D341Med (cell line): ENCODE measurements around the gene CHST15.

Experiments
- DNase-seq: peaks from one replicate; pipeline ENCODE4 v3.0.0; 2012; ENCODE audit warnings: low spot score

Gene CHST15

DNA sequence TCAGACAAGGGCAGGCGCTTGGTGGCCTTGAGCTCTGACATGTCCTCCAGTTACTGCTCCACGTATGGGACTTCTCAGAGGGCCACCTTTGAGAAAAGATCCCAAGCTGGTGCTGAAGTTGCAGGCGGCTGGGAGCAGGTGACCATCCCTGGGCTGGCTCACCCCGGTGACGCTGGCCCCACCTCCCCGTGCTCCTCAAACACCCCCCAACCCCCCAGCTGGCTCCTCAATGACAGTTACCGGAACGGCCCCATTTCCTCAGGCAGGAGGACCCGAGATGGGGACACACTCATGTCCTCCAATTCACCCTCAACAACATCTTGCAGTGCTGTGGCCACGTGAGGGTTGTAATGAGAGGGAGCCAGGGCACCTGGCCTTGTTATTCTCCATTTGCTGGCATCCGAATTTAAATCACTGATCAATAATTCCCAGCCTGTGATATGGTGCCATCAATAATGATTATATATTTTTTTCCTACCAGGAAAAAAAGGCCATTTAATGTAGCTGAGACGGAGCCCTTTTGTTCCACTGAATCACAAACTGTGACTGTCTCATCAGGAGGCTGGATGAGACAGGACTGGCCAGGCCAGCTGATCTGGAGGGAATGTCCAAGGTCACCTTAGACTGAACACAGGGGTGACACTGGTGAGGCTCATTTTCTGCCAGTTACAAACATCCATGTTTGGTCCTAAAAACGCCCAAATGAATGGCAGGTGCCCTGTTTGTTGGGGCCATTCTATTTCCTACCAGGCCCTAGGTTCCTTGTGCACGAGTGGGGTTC is 64.5 kb downstream of the CHST15 start:
- DNase-seq, result no peak

DNA sequence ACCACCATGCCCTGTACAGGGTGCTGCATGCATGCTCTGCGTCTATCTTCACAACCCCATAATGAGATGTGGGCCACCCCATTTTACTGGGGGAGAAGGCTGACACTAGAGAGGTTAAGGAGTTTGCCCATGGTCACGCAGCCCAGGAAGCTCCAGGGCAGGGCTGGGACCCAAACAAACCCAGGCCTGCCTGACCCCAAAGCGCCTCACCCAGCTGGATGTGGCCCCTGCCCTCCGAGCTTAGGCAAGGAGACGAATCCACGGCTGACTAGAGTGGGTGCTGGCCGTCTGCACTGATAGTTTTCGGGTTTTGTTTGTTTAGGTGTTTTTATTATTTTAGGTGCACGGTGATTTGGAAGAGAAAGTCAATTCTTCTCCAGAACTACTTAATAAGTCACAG is 65.7 kb downstream of the CHST15 start:
- DNase-seq, result no peak

DNA sequence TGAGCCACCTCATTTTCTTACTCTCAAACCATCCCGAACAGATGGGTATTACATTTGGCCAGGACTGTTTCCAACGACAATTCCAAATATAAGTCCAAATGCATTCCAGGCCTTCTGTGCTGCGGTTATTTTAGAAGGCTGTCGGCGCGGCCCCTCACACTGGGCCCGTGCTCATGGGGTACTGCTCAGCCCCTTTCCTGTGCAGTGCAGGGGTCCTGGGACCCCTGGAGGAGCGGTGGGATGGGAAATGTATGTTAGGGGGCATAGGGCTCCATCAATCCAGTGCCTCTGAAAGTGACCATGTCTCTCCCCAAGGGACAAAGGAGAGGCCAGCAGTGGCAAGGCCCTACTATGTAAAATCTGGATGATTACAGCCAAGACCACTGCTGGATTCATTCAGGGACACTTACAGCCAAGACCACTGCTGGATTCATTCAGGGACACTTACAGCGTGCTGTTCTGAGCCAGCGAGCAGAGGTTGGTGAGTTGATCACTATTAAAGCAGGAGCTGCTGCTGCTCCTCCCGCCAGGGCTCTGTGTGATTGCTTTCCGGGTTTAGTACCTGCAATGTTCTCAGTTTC is 66.3 kb downstream of the CHST15 start:
- no peak for DNase-seq

DNA sequence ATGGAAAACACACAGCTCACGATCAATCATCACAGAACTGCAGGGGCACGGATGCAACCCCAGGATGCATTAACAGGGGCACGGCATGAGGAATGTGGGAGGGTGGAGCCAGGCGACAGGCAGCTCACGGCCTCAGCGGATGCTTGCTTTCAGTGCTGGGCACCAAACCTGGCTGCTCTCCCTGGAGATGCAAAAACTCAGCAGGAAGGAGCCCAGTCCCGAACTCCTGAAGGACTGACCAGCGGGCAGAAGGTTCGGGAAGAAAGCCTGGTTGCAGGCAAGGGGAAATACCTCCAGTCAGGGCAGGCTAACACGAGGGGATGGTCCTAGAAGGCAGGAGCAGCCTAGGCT is 66.8 kb downstream of the CHST15 start:
- no peak for DNase-seq

DNA sequence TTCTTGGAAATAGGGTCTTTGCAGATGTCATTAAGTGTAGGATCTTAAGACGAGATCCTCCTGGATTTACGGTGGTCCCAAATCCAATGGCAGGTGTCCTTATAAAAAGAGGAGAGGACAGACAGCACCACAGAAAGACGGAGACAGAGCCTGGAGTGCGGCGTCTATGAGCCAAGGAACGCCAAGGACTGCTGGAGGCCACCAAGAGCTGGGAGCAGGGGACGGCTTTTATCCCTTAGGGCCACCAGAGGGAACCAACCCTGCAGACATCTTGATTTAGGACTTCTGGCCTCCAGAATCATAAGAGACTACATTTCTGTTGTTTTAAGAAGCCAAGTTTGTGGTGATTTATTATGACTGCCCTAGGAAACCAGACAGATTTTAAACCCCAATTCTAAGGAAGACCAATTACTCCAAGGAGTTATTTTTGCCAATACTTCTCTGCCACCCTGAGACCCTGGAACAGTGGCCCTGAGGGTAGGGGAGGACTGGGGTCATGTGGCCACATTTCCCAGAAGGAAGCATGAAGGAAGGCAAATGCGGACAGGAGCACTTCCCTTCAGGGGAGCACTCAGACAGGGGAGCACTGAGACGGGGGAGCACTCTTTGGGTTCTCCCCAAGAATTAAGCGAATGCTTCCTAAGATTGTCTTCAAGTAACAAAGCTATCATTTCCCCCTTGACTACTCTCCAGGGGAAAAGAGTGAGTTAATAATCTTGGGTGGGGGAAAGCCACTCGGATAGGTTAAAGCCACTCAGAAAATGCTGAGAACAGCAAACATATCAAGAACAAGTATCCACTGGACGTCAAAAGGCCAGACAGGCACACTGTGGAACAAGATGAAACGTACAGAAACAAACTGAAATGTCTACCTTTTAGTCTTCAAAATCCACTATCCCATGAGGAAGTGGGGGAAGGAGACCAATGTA is 67.5 kb downstream of the CHST15 start:
- no peak for DNase-seq

DNA sequence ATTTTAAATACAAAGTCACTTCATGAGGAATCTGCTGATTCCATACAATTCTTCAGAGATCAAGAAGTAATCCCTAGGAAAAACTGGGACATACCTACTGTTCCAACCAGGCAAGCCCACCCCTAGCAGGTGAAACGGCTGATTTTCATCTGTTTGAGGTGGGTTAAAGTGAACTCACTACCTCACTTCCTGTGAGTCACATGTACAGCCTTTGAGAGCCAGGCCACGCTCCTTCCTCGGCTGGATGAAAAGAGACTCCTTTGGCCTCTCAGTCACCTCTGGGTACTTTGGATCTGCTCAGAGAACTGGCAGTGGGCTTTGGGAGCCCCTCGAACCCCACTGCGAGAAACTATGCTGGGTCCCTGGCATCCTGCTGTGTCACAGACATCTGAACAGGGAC is 68.2 kb downstream of the CHST15 start:
- no peak for DNase-seq

DNA sequence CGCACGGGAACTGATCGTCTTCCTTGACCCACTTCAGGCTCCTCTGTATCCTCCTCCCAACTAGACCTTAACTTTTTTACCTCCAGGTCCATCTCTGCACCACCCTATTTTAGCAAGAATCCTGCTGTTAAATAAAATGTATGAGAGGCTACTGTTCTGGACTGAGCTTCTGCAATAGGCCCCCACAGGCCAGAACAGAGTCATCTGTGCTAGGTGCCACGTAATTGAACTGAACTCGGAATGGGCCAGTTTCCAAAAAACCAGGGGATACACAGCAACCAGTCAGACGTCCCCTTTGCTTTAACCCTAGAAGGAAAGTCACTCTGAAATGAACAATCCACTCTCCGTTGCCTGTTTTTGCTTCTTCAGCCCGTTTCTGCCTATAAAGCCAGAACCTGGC is 71.3 kb downstream of the CHST15 start:
- DNase-seq, result no peak

DNA sequence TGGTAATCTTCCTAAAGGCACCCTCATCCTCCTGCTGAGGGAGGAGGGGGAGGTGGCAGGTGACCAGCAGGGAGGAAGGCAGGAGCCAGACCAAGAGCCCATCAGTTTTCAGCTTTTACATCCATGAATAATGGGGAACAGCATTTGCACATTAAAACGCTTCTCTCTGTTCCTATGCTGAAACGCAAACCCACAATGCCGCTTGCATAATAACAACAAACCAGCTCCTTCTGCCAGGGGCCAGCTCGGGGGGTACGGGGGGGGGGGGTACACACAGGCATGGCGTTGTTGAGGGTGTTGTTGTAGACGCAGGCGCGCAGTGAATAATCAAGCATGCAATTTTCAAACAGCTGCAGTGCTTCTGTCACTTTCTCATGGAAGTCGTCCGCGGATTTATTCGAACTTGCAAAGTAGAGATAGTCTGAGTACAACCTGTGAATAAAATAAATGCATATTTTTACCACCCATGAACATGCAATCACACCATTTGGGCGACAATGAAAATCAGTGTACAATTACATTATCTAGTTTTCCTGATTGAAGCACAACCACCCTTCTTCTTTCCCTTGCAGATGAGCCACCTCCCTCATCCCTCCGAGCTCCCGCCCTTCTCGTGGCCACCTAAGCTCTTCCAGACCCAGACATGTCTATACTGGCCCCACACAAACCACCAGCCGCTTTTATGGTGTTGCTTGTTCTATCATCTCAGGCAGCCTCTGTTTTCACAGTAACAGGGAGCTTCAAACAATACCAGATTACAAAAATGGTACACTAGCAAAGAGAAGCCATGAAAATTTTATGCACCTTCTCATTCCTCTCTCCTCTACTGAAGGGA is 72.2 kb downstream of the CHST15 start:
- no peak for DNase-seq

DNA sequence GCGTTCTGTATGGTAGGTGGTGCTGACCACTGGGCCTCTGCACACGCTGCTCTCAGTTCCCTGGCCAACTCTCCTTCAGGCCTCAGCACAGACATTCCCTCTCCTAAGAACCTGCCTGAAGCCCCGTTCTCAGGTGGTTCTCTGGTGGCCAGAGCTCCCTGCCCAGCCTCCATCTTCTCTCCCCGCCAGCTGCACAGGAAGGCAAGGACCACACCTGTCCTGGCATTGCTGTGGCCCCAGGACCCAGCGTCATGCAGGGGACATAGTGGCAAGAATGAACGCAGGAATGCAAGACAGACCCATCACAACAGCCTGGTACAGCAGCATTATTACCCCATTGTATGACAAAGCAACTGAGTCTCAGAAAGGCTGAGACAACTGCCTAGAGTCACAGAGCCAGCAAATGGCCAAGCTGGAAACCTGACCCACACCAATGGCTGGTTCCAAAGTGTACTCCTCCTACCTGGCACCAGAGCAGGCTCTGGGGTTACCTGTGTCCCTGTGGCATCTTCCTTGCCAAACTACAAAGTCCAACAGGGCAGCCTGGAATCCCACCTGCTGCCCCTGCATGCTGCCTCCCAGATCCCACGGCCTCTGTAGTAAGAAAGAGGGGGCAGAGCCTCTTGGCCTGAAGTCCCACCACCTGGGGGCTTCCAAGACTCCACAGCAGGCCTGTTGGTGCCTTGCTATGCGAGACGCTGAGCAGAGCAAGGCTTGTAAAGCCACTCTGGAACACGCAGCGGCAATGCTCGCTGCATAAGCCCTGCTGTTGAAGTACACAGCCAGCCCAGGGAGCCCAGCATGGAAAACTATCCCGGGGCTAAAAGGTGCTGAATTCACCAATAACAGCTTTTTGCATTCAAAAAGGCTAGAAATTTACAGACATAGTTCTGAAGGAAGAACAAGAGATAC is 73.3 kb downstream of the CHST15 start:
- DNase-seq, result no peak

DNA sequence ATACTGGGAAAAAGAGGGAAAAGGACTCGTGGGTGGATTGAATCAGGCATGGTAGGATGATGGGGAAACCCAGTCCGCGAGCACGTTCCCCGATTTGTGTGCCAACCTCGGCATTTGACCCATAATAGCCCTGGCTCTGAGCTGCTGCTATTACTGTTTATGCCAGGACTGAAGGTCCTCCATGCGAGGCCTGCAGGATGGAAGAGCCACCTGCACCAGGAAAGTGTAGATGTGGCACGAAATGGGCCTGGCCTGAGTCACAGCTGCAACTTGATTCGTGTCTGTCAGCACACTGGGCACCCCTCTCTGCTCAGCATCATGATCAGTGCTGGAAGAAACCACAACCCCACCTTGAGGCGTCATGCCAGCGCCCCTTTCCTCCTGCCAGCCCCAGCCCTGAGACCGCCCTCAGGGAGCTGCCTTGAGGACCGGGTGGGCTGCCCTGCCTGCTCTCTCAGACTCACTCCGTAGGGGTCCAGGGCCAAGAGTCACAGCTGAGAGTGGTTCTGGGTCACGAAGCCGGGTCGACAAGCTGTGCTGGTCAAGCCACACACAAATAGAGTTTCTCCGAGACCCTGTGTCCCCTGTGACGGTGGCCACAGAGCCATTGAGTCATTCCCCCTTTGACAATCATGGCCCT is 74.4 kb downstream of the CHST15 start:
- DNase-seq, result no peak

DNA sequence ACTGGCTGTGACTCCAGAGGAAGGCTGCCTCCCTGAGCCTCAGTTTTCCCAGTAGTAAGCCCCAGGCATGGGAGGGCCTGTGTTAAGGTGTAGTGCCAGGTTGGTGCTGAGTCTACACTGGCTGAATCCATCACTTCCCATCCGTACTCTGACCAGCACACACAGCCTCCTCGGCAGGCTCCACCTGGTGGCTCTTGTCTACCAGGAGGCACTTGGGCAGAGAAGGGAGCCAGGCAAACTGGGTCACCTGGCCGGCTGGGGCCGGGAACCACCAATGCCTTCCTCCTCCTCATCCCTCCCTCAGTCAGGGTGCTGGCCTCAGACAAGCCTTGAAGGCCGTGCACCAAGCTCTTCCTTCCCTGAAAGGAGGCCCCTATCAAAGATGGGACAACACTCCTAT is 75.7 kb downstream of the CHST15 start:
- DNase-seq, result no peak

DNA sequence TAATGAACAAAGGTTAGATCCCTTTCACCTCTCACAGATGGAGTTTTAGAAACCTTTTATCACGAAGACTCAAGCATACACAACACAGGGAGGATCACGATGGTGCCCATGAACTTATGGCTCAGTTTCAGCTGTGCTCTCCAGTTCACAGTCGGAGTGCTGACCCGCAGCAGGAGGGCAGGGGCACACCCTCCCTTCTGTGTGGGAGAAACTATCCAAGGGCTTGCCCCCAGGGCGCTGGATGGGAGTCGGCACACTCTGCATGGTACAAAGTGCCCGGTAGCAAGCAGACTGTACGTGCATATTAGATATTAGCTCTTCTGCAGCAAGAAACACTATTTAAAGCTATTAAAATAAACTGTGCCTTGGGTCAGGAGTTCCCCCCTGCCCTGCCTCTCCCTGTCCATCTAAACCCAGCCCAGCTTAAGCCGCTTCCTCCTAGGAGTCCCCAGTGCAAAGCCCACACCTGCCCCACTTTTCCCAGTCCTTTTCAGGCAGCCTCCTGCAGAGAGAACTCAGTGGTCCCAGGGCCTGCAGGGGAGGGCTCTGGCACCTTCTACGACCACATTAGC is 76.5 kb downstream of the CHST15 start:
- no peak for DNase-seq

DNA sequence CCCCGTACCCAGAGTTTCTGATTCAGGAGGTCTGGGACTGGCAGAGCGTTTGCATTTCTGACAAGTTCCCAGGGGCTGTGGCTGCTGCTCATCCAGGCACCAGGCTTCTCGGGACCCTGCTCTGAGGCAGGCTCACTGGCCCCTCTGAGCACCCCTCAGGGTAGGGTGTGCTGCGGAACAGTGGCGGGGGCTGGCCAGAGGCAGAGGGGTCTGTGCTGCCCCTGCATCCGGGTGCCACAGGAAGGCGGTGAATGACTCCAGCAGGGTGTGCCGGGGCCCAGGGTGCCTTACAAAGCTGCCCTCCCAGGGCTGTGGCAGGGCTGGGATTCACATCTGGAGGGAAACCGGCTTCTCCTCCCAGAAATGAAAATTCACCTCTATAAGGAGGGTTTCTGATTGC is 77.4 kb downstream of the CHST15 start:
- DNase-seq, result no peak

DNA sequence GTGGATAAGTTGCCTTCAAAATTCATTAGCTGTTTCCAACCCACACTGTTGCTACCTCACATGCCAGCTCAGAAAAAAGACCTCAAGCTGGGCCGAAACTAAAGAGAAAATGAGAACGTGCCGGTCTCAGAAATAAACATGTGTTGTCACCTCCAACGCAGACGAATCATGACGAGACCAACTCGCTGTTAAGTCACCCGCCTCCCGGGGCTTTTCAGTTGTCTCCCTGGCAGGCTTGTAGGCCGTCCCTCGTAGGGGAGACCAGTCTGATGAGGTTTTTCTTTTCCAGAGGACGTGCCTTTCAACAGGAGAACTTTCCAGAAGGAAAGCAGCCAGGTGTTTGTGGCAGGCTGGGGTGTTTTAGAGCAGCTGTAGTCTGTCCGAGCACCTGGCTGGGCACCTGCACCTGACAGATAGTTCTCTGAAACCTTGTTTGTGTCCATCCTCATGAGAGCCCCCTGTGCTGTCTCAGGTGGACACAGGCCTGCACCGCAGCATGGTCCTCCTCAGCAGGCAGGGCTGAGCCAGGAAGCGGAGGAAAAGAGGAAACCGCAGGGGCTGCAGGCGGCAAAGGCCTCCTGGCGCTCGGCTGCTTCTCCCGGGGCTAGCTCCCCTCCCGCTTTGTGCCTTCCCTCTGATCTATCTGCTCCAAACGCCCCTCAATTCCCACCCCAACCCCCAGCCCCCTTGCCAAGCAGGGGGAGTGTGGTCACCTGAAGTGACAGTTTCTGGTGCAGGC is 78.8 kb downstream of the CHST15 start:
- DNase-seq, result no peak

DNA sequence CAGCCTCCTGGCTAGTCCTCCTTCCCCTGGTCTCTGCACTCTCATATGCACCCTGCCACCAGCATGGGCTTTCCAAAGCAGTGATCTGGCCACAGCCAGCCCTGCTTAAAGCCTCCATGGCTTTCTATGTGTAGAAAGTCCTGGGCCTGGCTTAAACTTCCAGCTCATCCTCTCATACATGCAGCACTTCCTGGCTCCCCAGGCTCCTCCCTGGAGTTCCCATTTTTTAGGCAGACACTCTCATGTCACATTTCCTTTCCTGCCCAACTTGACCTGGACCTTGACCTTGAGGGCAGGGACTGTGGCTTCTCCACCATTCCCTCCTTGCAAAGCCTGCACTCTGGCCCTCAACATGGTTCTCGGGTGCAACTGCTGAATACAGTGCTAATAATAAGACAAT is 79.5 kb downstream of the CHST15 start:
- DNase-seq, result no peak

DNA sequence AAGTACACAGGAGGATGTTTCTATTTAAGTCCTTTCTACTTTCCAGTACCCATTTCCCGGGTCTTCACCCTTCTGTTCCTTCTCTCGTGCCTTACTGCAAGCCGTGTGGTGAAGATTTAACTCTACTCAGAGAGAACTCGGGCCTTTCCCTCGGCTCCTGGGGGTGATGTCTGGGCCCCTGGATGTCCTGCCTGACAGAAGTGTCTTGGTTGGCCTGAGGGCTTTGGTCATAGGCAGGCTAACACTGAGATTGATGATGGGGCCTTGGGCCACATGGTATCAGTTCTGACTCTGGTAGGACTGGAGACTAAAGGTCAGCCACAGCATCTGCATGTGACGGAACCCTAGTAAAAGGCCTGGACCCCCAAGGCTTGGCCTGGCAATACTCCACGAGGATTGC is 80.4 kb downstream of the CHST15 start:
- DNase-seq, result no peak

DNA sequence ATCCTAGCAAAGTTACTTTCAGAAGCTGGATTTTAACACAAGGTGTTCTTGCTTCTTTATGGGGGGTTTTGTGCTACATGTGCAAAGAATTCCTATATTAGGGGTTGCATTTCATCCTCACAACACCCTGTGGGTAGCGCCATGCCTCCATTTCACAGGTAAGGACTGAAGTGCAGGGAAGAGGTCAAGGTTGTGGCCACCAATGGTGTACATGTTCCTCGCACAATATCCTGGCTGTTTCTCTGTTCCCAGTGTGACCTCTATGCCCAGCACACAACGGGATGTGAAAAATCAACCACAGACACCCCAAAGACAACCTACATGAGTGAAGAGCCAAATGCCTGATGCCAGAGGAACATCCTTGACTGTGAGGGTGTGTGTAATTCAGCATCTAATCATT is 80.8 kb downstream of the CHST15 start:
- DNase-seq, result no peak

DNA sequence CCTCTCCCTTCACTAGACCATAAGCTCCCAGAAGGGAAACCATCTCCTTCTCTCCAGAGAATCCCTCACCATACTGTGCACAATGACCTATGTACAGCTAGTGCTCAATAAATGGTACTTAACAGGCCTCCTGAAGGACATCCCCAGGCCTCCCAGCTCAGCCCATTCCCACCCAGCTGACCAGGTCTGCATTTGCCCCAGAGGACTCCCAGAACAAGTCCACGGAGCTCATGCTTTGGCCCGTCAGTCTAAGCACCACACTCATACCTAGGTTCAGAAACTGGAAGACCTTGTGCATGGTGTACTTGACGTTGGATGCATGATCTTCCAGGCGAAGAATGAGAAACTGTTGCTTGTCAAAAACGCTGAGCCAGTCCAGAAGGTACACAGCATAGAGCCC is 81.3 kb downstream of the CHST15 start:
- no peak for DNase-seq

DNA sequence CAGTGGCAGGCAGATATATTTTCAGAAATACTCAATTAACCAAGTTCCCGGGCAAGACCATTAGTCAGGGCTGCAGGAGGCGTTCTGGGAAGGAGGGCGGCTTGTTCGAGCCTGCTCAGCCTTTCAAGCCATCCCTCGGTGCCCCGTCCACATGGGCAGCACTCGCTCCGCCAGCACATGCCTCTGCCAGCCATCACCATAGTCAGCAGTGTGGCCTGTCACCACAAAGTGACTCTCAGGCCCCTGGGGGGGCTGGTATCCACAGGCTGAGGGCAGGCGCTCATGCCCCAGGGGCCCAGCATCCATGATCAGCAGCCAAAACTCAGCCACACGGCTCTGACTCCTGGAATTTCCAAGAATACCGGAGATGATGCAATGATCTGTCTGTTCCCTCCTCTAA is 81.9 kb downstream of the CHST15 start:
- DNase-seq, result no peak
